Neural progenitor cell (in vitro differentiated cells): ENCODE data around the gene C15orf62. TPM values are rescaled to one million over a fixed set of nuclear protein-coding genes. Genes with fewer than 3 reads are reported as not detected.

Experiments used
- DNase-seq: peaks from one replicate; pipeline ENCODE4 v3.0.0-alpha.2; 2016; ENCODE audit warnings: low spot score
- H2AFZ ChIP-seq: fragments of 200-600 bp; sonication (generic); replicated peaks from 2 replicates; pipeline ENCODE4 v1.6.1; 2016; ENCODE audit warnings: antibody characterized with exemption
- H3F3A ChIP-seq: fragments of 200-600 bp; sonication (generic); 2 replicates; pipeline ENCODE4 v1.6.1; 2016; ENCODE audit warnings: antibody characterized with exemption, low read depth
- H3K27ac ChIP-seq: fragments of 200-600 bp; sonication (generic); 2 replicates; pipeline ENCODE4 v1.5.1; 2016; ENCODE audit warnings: mild to moderate bottlenecking
- H3K27me3 ChIP-seq: fragments of 200-600 bp; sonication (generic); 2 replicates; pipeline ENCODE4 v1.6.1; 2016; ENCODE audit warnings: mild to moderate bottlenecking, moderate library complexity
- H3K36me3 ChIP-seq: fragments of 200-600 bp; sonication (generic); 2 replicates; pipeline ENCODE4 v1.5.1; 2016
- H3K4me1 ChIP-seq: fragments of 200-600 bp; sonication (generic); 2 replicates; pipeline ENCODE4 v1.6.1; 2016; ENCODE audit warnings: mixed run types
- H3K4me2 ChIP-seq: fragments of 200-600 bp; sonication (generic); 2 replicates; pipeline ENCODE4 v1.6.1; 2016
- H3K4me3 ChIP-seq: fragments of 200-600 bp; sonication (generic); 2 replicates; pipeline ENCODE4 v1.5.1; 2016
- H3K79me2 ChIP-seq: fragments of 200-600 bp; sonication (generic); 2 replicates; pipeline ENCODE4 v1.6.1; 2016; ENCODE audit warnings: low read depth
- H3K9ac ChIP-seq: fragments of 200-600 bp; sonication (generic); 2 replicates; pipeline ENCODE4 v1.6.1; 2016
- H3K9me3 ChIP-seq: fragments of 200-600 bp; sonication (generic); 2 replicates; pipeline ENCODE4 v1.5.1; 2016; ENCODE audit warnings: low read depth
- H4K20me1 ChIP-seq: fragments of 200-600 bp; sonication (generic); 2 replicates; pipeline ENCODE4 v1.6.1; 2016; ENCODE audit warnings: low read depth
- H3K27ac Mint-ChIP-seq: 3 replicates; pipeline ENCODE4 v1.8.0; 2021; ENCODE audit warnings: mixed read lengths
- H3K27me3 Mint-ChIP-seq: 2 replicates; pipeline ENCODE4 v1.8.0; 2022; ENCODE audit warnings: low read depth, mild to moderate bottlenecking, inconsistent platforms, moderate library complexity, mixed read lengths; ENCODE audit not compliant: insufficient read depth
- H3K36me3 Mint-ChIP-seq: 3 replicates; pipeline ENCODE4 v1.8.0; 2021; ENCODE audit warnings: mixed read lengths
- H3K4me1 Mint-ChIP-seq: 3 replicates; pipeline ENCODE4 v1.8.0; 2021; ENCODE audit warnings: mixed read lengths
- H3K4me3 Mint-ChIP-seq: 3 replicates; pipeline ENCODE4 v1.8.0; 2021; ENCODE audit warnings: mild to moderate bottlenecking, moderate library complexity, mixed read lengths
- H3K9me3 Mint-ChIP-seq: 3 replicates; pipeline ENCODE4 v1.8.0; 2020; ENCODE audit warnings: mixed read lengths
- EZH2 ChIP-seq: fragments of 200-600 bp; sonication (generic); IDR thresholded peaks from 2 replicates; pipeline ENCODE4 v1.6.1; 2017; ENCODE audit warnings: antibody characterized with exemption, mild to moderate bottlenecking, moderate library complexity
- EZH2phosphoT487 ChIP-seq: fragments of 200-600 bp; sonication (generic); IDR thresholded peaks from 2 replicates; pipeline ENCODE4 v1.6.1; 2017; ENCODE audit warnings: antibody characterized with exemption
- total RNA-seq: library from RNA; depleted of rRNA; stranded (reverse); fragments of >200 nt; gene quantifications from 2 replicates; pipeline ENCODE4 v1.2.3, GENCODE V29; 2015; ENCODE audit warnings: low replicate concordance
- TF ChIP-seq, protein P1 (sequence below): fragments of 200-600 bp; sonication (generic); IDR thresholded peaks from 2 replicates; pipeline ENCODE4 v1.5.1; 2017; ENCODE audit warnings: antibody characterized with exemption, mild to moderate bottlenecking

C15orf62 gene
- total RNA-seq, 1 donor from 2014 or later = not detected

DNA sequence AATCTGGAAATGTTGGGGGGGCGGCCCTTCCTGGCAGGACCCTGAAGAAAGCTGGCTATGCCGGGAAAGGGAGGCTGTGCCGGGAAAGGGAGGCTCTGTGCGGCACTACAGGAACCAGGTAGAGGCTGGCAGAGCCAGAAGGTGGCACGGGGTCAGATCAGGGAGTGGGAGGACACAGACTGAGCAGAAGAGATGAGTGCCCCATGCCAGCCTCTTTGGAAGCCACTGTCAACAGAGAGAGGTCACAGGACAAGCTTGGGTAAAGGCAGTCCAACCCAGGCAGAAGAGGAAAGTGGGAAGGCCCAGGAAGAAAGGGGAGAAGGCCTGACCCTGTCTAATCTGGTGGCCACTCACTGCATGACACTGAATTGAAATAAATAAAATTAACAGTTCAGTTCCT is 1.5 kb downstream of the C15orf62 start:
- no peaks in the 10 kb centered on the region for H4K20me1 ChIP-seq
- no peaks in the 10 kb centered on the region for H3K36me3 ChIP-seq
- H3K27me3 ChIP-seq = no peaks in the 10 kb centered on the region
- peaks cover 2% of the 10 kb centered on the region for H3F3A ChIP-seq
- peaks cover 3% of the 10 kb centered on the region for H3K27me3 Mint-ChIP-seq
- TF ChIP-seq EZH2 (no peak), EZH2phosphoT487 (no peak)
- TF ChIP-seq, protein P1, sequence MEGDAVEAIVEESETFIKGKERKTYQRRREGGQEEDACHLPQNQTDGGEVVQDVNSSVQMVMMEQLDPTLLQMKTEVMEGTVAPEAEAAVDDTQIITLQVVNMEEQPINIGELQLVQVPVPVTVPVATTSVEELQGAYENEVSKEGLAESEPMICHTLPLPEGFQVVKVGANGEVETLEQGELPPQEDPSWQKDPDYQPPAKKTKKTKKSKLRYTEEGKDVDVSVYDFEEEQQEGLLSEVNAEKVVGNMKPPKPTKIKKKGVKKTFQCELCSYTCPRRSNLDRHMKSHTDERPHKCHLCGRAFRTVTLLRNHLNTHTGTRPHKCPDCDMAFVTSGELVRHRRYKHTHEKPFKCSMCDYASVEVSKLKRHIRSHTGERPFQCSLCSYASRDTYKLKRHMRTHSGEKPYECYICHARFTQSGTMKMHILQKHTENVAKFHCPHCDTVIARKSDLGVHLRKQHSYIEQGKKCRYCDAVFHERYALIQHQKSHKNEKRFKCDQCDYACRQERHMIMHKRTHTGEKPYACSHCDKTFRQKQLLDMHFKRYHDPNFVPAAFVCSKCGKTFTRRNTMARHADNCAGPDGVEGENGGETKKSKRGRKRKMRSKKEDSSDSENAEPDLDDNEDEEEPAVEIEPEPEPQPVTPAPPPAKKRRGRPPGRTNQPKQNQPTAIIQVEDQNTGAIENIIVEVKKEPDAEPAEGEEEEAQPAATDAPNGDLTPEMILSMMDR = no peak
- peaks cover 6% of the 10 kb centered on the region for H3K4me1 ChIP-seq
- no peak overlapping the region for H3K4me2 ChIP-seq
- H3K9ac ChIP-seq = no peak overlapping the region
- H3K4me3 Mint-ChIP-seq = no peak overlapping the region
- no peak overlapping the region for H3K4me3 ChIP-seq
- H3K4me1 Mint-ChIP-seq = peaks cover 18% of the 10 kb centered on the region
- H2AFZ ChIP-seq = no peak overlapping the region
- no peaks in the 10 kb centered on the region for H3K9me3 ChIP-seq
- H3K36me3 Mint-ChIP-seq = peaks cover 9% of the 10 kb centered on the region
- no peaks in the 10 kb centered on the region for H3K79me2 ChIP-seq
- no peaks in the 10 kb centered on the region for H3K9me3 Mint-ChIP-seq
- no peak for DNase-seq
- H3K27ac Mint-ChIP-seq = no peak overlapping the region
- no peak overlapping the region for H3K27ac ChIP-seq

DNA sequence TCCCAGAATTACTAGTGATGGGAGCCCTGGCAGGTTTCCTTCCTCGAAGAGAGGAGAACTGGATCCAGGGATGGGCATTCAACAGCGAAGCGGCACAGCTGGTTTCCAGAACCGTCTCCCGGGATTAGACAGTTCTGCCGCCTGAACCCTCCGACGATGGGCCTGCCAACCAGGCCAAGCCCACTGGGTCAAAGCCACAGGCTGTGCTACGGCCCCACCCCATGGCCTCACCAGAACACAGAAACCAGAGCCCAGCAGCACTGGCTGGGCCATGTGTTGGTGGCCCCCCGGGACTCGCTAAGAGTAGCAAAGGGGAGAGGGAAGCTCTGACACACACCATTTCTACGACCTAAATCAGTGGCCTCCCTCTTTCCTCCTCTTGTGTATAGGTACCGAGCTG is 2.2 kb downstream of the C15orf62 start:
- DNase-seq = no peak
- no peak overlapping the region for H3K27ac Mint-ChIP-seq
- H3K79me2 ChIP-seq = no peaks in the 10 kb centered on the region
- no peak overlapping the region for H3K9ac ChIP-seq
- H3K27me3 Mint-ChIP-seq = peaks cover 3% of the 10 kb centered on the region
- H3K4me2 ChIP-seq = no peak overlapping the region
- H3K36me3 ChIP-seq = no peaks in the 10 kb centered on the region
- H3K4me3 ChIP-seq = no peak overlapping the region
- no peak overlapping the region for H3K4me3 Mint-ChIP-seq
- no peak overlapping the region for H2AFZ ChIP-seq
- H3K9me3 Mint-ChIP-seq = no peaks in the 10 kb centered on the region
- no peaks in the 10 kb centered on the region for H4K20me1 ChIP-seq
- peaks cover 12% of the 10 kb centered on the region for H3K4me1 Mint-ChIP-seq
- no peaks in the 10 kb centered on the region for H3K27me3 ChIP-seq
- H3K36me3 Mint-ChIP-seq = peaks cover 15% of the 10 kb centered on the region
- no peaks in the 10 kb centered on the region for H3F3A ChIP-seq
- no peaks in the 10 kb centered on the region for H3K4me1 ChIP-seq
- TF ChIP-seq EZH2phosphoT487 = no peak
- TF ChIP-seq, protein P1 = no peak
- TF ChIP-seq EZH2 = no peak
- H3K27ac ChIP-seq = no peak overlapping the region
- no peaks in the 10 kb centered on the region for H3K9me3 ChIP-seq

DNA sequence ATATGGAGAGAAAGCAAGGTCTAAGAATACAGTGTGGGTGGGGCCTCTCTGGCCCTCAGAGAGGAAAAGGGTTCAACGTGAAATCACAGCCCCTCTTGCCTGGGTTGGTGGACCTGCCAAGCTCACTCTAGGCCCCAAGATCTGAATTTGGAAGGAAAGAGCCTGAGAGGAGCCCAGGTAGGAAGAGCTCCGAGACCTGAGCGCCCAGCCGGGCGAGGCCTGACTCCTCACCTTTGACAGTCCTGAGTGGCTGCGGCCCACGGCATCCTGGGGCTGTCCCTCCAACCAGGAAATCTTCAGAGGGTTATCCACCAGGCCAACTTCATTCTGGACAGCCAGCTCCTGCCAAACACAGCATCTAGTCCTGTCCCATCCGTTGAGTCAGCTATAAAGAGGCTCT is 3.7 kb downstream of the C15orf62 start:
- no peak for DNase-seq
- H3K9ac ChIP-seq = no peak overlapping the region
- no peaks in the 10 kb centered on the region for H3K27me3 ChIP-seq
- Mint-ChIP-seq H3K9me3 (no peaks in the 10 kb centered on the region), H3K36me3 (peaks cover 18% of the 10 kb centered on the region), H3K4me3 (no peak overlapping the region), H3K27ac (no peak overlapping the region), H3K4me1 (peaks cover 9% of the 10 kb centered on the region), H3K27me3 (peaks cover 3% of the 10 kb centered on the region)
- no peak overlapping the region for H3K27ac ChIP-seq
- no peaks in the 10 kb centered on the region for H3K79me2 ChIP-seq
- no peak overlapping the region for H2AFZ ChIP-seq
- no peak overlapping the region for H3K4me3 ChIP-seq
- no peaks in the 10 kb centered on the region for H3K36me3 ChIP-seq
- no peaks in the 10 kb centered on the region for H3K4me1 ChIP-seq
- no peak for TF ChIP-seq EZH2
- TF ChIP-seq, protein P1 = no peak
- no peak for TF ChIP-seq EZH2phosphoT487
- no peaks in the 10 kb centered on the region for H4K20me1 ChIP-seq
- no peak overlapping the region for H3K4me2 ChIP-seq
- no peaks in the 10 kb centered on the region for H3K9me3 ChIP-seq
- H3F3A ChIP-seq = no peaks in the 10 kb centered on the region
